HL-60 (cell line): ENCODE results near the gene SPTSSA.

Experiments used
- DNase-seq, 2 experiments: peaks; one replicate each; pipeline ENCODE4 v3.0.0-alpha.2; 2010 to 2020; ENCODE audit warnings: low read depth in 1 of 2, low spot score in 1 of 2
- H3K27ac ChIP-seq: fragments of 250-450 bp; sonication (Bioruptor Pico); replicated peaks from 2 replicates; pipeline ENCODE4 v1.5.1; 2020; ENCODE audit warnings: mild to moderate bottlenecking, moderate library complexity
- H3K27me3 ChIP-seq: fragments of 250-450 bp; sonication (Bioruptor Pico); 2 replicates; pipeline ENCODE4 v1.5.1; 2021; ENCODE audit warnings: mild to moderate bottlenecking, moderate library complexity; ENCODE audit not compliant: insufficient read depth, poor library complexity, severe bottlenecking
- H3K4me3 ChIP-seq: replicated peaks from 2 replicates; pipeline ENCODE4 v1.5.1; 2011; ENCODE audit warnings: mild to moderate bottlenecking, control low read depth, low read length; ENCODE audit not compliant: insufficient read depth
- GABPA ChIP-seq: IDR thresholded peaks from 2 replicates; pipeline ENCODE4 v1.6.1; 2012; ENCODE audit warnings: low read depth
- POLR2AphosphoS5 ChIP-seq: IDR thresholded peaks from 2 replicates; pipeline ENCODE4 v1.6.1; 2012; ENCODE audit warnings: low read depth
- SPI1 ChIP-seq: IDR thresholded peaks from 2 replicates; pipeline ENCODE4 v1.6.1; 2012; ENCODE audit warnings: low read depth, mild to moderate bottlenecking, borderline replicate concordance
- TF ChIP-seq, protein P1 (sequence below): IDR thresholded peaks from one replicate; pipeline ENCODE4 v1.5.1; 2011; ENCODE audit warnings: low read length, control low read depth, inconsistent platforms; ENCODE audit not compliant: insufficient read depth
- TF ChIP-seq, protein P2 (sequence below): IDR thresholded peaks from 2 replicates; pipeline ENCODE4 v1.6.1; 2012; ENCODE audit warnings: low read depth; ENCODE audit not compliant: insufficient replicate concordance

Gene SPTSSA

DNA sequence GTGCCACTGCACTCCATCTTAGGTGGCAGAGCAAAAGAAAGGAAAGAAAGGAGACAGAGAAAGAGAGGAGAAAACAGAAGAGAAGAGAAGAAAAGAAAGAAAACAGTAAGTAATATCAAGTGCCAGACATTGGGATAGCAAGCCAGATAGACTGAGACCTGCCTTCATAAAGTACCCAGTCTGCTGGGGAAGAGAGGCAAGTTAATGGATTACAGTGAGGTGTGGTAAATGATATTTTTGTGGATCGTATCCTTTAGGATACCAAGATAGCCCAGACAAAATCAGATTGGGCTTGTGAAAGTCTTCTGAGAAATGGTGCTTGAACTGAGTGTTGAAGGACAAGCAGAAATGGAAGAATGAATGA, 1.5 kb upstream of the SPTSSA start:
- TF ChIP-seq GABPA: no peak
- TF ChIP-seq, protein P1, sequence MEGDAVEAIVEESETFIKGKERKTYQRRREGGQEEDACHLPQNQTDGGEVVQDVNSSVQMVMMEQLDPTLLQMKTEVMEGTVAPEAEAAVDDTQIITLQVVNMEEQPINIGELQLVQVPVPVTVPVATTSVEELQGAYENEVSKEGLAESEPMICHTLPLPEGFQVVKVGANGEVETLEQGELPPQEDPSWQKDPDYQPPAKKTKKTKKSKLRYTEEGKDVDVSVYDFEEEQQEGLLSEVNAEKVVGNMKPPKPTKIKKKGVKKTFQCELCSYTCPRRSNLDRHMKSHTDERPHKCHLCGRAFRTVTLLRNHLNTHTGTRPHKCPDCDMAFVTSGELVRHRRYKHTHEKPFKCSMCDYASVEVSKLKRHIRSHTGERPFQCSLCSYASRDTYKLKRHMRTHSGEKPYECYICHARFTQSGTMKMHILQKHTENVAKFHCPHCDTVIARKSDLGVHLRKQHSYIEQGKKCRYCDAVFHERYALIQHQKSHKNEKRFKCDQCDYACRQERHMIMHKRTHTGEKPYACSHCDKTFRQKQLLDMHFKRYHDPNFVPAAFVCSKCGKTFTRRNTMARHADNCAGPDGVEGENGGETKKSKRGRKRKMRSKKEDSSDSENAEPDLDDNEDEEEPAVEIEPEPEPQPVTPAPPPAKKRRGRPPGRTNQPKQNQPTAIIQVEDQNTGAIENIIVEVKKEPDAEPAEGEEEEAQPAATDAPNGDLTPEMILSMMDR: no peak
- TF ChIP-seq SPI1: no peak
- TF ChIP-seq, protein P2, sequence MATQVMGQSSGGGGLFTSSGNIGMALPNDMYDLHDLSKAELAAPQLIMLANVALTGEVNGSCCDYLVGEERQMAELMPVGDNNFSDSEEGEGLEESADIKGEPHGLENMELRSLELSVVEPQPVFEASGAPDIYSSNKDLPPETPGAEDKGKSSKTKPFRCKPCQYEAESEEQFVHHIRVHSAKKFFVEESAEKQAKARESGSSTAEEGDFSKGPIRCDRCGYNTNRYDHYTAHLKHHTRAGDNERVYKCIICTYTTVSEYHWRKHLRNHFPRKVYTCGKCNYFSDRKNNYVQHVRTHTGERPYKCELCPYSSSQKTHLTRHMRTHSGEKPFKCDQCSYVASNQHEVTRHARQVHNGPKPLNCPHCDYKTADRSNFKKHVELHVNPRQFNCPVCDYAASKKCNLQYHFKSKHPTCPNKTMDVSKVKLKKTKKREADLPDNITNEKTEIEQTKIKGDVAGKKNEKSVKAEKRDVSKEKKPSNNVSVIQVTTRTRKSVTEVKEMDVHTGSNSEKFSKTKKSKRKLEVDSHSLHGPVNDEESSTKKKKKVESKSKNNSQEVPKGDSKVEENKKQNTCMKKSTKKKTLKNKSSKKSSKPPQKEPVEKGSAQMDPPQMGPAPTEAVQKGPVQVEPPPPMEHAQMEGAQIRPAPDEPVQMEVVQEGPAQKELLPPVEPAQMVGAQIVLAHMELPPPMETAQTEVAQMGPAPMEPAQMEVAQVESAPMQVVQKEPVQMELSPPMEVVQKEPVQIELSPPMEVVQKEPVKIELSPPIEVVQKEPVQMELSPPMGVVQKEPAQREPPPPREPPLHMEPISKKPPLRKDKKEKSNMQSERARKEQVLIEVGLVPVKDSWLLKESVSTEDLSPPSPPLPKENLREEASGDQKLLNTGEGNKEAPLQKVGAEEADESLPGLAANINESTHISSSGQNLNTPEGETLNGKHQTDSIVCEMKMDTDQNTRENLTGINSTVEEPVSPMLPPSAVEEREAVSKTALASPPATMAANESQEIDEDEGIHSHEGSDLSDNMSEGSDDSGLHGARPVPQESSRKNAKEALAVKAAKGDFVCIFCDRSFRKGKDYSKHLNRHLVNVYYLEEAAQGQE: no peak
- TF ChIP-seq POLR2AphosphoS5: no peak
- no peak overlapping the region for H3K27ac ChIP-seq
- no peak overlapping the region for H3K4me3 ChIP-seq
- DNase-seq: no peak
- H3K27me3 ChIP-seq: no peaks in the 10 kb centered on the region

GRCh38 chr14:34461334-34462131, 507 bp downstream of the SPTSSA start:
- TF ChIP-seq GABPA: no peak
- TF ChIP-seq, protein P2: no peak
- TF ChIP-seq SPI1: no peak
- no peak for TF ChIP-seq POLR2AphosphoS5
- TF ChIP-seq, protein P1: no peak

DNA sequence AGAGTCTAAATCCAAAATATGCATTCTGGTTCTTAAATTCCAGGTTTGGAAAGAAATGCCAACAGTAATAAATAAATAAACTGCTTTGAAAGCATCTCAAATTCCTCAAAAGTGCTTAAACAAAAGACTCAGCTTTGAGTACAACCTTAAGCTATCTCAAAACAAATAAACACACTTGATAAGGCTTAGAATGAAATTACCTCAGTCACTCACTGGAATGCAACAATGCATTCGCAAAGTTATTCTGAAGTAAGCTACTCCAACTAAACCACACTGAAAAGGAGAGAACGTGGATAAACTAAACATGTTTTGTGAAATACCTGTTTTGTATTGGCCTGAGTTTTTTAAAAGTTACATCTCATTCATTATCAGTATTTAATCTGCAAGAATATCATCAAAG, 1.2 kb downstream of the SPTSSA start:
- TF ChIP-seq GABPA (no peak), SPI1 (no peak), POLR2AphosphoS5 (no peak)
- TF ChIP-seq, protein P2: no peak
- TF ChIP-seq, protein P1: no peak
- H3K27ac ChIP-seq: peak overlapping the region; percentile 64
- no peaks in the 10 kb centered on the region for H3K27me3 ChIP-seq
- H3K4me3 ChIP-seq: peak overlapping the region; percentile 82
- no peak for DNase-seq

More at GRCh38 chr14:34461334-34462131, 507 bp downstream of the SPTSSA start:
- DNase-seq: peak in 1 of 2 experiments; percentile 51
- Histone ChIP-seq H3K27me3 (no peaks in the 10 kb centered on the region), H3K27ac (peak overlapping the region; percentile 64), H3K4me3 (peak overlapping the region; percentile 82)
